Astrocyte (in vitro differentiated cells and primary cell): Measurements from ENCODE around the gene SMPDL3B. TPM values are rescaled to one million over a fixed set of nuclear protein-coding genes. Genes with fewer than 3 reads are reported as not detected.

Experiments
- DNase-seq: peaks from one replicate; pipeline ENCODE4 v3.0.0-alpha.2; 2010; ENCODE audit warnings: low read depth
- FAIRE-seq: peaks from 2 replicates; lab custom pipeline; 2011; peaks lifted over from hg19 to GRCh38; lab: Jason Lieb, UNC
- H2AFZ ChIP-seq: 2 replicates; pipeline ENCODE4 v1.6.0; 2012; ENCODE audit warnings: low read depth, low read length, inconsistent platforms
- H3K27ac ChIP-seq: 2 replicates; pipeline ENCODE4 v1.5.1; 2011; ENCODE audit warnings: low read depth, low read length, inconsistent platforms
- H3K27me3 ChIP-seq: 2 replicates; pipeline ENCODE4 v1.6.0; 2011; ENCODE audit warnings: low read length, inconsistent platforms; ENCODE audit not compliant: insufficient read depth
- H3K36me3 ChIP-seq: 2 replicates; pipeline ENCODE4 v1.5.1; 2011; ENCODE audit warnings: low read length, inconsistent platforms; ENCODE audit not compliant: insufficient read depth
- H3K4me1 ChIP-seq: 2 replicates; pipeline ENCODE4 v1.5.1; 2011; ENCODE audit warnings: low read length, inconsistent platforms; ENCODE audit not compliant: insufficient read depth
- H3K4me2 ChIP-seq: 2 replicates; pipeline ENCODE4 v1.6.0; 2012; ENCODE audit warnings: low read length, inconsistent platforms
- H3K4me3 ChIP-seq: 2 replicates; pipeline ENCODE4 v1.5.1; 2011; ENCODE audit warnings: low read depth, mild to moderate bottlenecking, low read length, inconsistent platforms; ENCODE audit not compliant: insufficient read depth
- H3K79me2 ChIP-seq: 2 replicates; pipeline ENCODE4 v1.6.0; 2012; ENCODE audit warnings: mild to moderate bottlenecking, low read length, inconsistent platforms; ENCODE audit not compliant: insufficient read depth
- H3K9ac ChIP-seq: 2 replicates; pipeline ENCODE4 v1.6.0; 2012; ENCODE audit warnings: mild to moderate bottlenecking, low read length, inconsistent platforms
- H3K9me3 ChIP-seq: 2 replicates; pipeline ENCODE4 v1.5.1; 2012; ENCODE audit warnings: low read depth, mild to moderate bottlenecking, low read length, inconsistent platforms; ENCODE audit not compliant: insufficient read depth
- H4K20me1 ChIP-seq: 2 replicates; pipeline ENCODE4 v1.6.0; 2012; ENCODE audit warnings: low read length, inconsistent platforms; ENCODE audit not compliant: insufficient read depth
- H3K27ac Mint-ChIP-seq: one replicate; pipeline ENCODE4 v1.8.0; 2021; ENCODE audit warnings: mild to moderate bottlenecking, mixed read lengths; ENCODE audit not compliant: unreplicated experiment
- H3K27me3 Mint-ChIP-seq: one replicate; pipeline ENCODE4 v1.8.0; 2021; ENCODE audit warnings: low read depth, mixed read lengths; ENCODE audit not compliant: unreplicated experiment
- H3K36me3 Mint-ChIP-seq: one replicate; pipeline ENCODE4 v1.8.0; 2021; ENCODE audit warnings: low read depth, mixed read lengths; ENCODE audit not compliant: unreplicated experiment
- H3K4me1 Mint-ChIP-seq: one replicate; pipeline ENCODE4 v1.8.0; 2021; ENCODE audit warnings: low read depth, mixed read lengths; ENCODE audit not compliant: unreplicated experiment
- H3K4me3 Mint-ChIP-seq: one replicate; pipeline ENCODE4 v1.8.0; 2021; ENCODE audit warnings: mild to moderate bottlenecking, moderate library complexity, mixed read lengths; ENCODE audit not compliant: unreplicated experiment
- H3K9me3 Mint-ChIP-seq: one replicate; pipeline ENCODE4 v1.8.0; 2021; ENCODE audit warnings: mild to moderate bottlenecking, mixed read lengths; ENCODE audit not compliant: unreplicated experiment
- CTCF ChIP-seq: IDR thresholded peaks from 2 replicates; pipeline ENCODE4 v1.5.1; 2011; ENCODE audit warnings: low read depth, mild to moderate bottlenecking, inconsistent platforms, low read length, moderate library complexity; ENCODE audit not compliant: insufficient read depth
- EZH2 ChIP-seq: IDR thresholded peaks from 2 replicates; pipeline ENCODE4 v1.6.1; 2012; ENCODE audit warnings: mild to moderate bottlenecking, low read length, inconsistent platforms; ENCODE audit not compliant: insufficient read depth
- total RNA-seq: library from RNA; stranded (reverse); gene quantifications from 2 replicates; pipeline ENCODE4 v1.2.1, GENCODE V29; 2021

The SMPDL3B gene
- total RNA-seq, 1 donor from 2014 or later, result 2.2 TPM

DNA sequence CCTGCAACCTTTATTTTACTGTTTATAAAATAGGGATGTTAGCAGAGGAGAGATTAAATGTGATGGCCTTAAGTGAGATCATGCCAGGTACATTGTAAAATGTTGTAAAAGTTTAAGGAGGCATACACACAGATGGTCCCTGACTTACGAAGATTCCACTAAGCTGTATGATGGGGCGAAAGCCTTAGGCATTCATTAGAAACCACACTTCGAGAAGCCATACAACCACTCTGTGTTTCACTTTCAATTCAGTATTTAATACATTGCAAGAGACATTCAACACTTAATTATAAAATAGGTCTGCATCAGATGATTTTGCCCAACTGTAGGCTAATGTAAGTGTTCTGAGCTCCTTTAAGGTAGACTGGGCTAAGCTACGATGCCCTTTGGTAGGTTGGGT is 3.7 kb downstream of the SMPDL3B start:
- H3K9me3 Mint-ChIP-seq, result no peaks in the 10 kb centered on the region
- H3K36me3 Mint-ChIP-seq, result peaks cover 1% of the 10 kb centered on the region
- DNase-seq, result no peak
- no peaks in the 10 kb centered on the region for H4K20me1 ChIP-seq
- H3K4me1 Mint-ChIP-seq, result peaks cover 7% of the 10 kb centered on the region
- no peaks in the 10 kb centered on the region for H3K36me3 ChIP-seq
- no peaks in the 10 kb centered on the region for H3K9me3 ChIP-seq
- H3K4me3 ChIP-seq, result no peak overlapping the region
- no peak overlapping the region for H2AFZ ChIP-seq
- TF ChIP-seq CTCF, result no peak
- TF ChIP-seq EZH2, result no peak
- H3K4me1 ChIP-seq, result peaks cover 3% of the 10 kb centered on the region
- no peaks in the 10 kb centered on the region for H3K79me2 ChIP-seq
- no peak overlapping the region for H3K27ac ChIP-seq
- peaks cover 21% of the 10 kb centered on the region for H3K27me3 ChIP-seq
- no peak overlapping the region for H3K4me3 Mint-ChIP-seq
- H3K27me3 Mint-ChIP-seq, result peaks cover 19% of the 10 kb centered on the region
- H3K27ac Mint-ChIP-seq, result no peak overlapping the region
- no peak overlapping the region for H3K4me2 ChIP-seq
- no peak overlapping the region for H3K9ac ChIP-seq
- no peak for FAIRE-seq

- no peaks in the 10 kb centered on the region for H3K9me3 ChIP-seq
- peaks cover 3% of the 10 kb centered on the region for H3K4me1 ChIP-seq
- DNase-seq (no peak), FAIRE-seq (no peak)
- Mint-ChIP-seq H3K4me3 (no peak overlapping the region), H3K27me3 (peaks cover 15% of the 10 kb centered on the region), H3K27ac (no peak overlapping the region), H3K4me1 (peaks cover 4% of the 10 kb centered on the region), H3K36me3 (peaks cover 1% of the 10 kb centered on the region), H3K9me3 (no peaks in the 10 kb centered on the region)
- H3K27ac ChIP-seq, result no peak overlapping the region
- no peaks in the 10 kb centered on the region for H3K36me3 ChIP-seq
- no peaks in the 10 kb centered on the region for H3K79me2 ChIP-seq
- TF ChIP-seq EZH2, result no peak
- TF ChIP-seq CTCF, result peak; percentile 18
- no peak overlapping the region for H3K9ac ChIP-seq
- peaks cover 19% of the 10 kb centered on the region for H3K27me3 ChIP-seq
- H2AFZ ChIP-seq, result no peak overlapping the region
- H3K4me2 ChIP-seq, result no peak overlapping the region
- H3K4me3 ChIP-seq, result no peak overlapping the region
- H4K20me1 ChIP-seq, result no peaks in the 10 kb centered on the region
These were observed 5.5 kb downstream of the SMPDL3B start for GRCh38 chr1:27940297-27940696.

DNA sequence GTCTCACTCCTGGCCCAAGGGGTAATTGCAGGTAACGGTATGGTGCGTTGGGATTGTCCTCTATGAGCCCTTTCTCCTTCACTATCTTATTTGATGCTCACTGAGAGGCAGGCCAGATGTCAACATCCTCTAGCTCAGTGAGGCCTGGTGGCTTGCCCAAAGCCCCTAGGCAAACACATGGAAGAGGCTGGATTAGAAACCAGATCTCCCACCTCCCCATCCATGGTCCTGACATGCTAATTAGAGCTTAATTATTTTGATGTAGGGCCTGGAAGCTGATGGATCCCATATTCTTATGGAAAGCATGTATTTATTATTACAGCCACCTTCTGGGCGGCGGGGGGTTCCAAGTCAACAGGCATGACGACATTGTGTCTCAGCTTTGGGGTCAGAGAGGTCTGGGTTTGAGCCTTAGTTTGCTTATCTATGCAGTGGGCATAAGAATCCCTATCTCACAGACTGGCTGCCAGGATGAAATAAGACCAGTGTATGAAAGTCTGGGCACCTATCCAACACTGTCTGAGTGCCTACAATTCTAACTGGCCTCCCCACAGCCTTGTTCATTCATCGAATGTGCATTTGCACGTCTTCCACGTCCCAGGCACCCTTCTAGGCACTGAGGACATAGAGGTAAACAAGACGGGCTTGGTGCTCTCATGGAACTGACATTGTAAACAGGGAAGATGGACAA is 6.2 kb downstream of the SMPDL3B start:
- no peak overlapping the region for H2AFZ ChIP-seq
- Mint-ChIP-seq H3K36me3 (peaks cover 1% of the 10 kb centered on the region), H3K4me3 (no peak overlapping the region), H3K27me3 (peaks cover 9% of the 10 kb centered on the region), H3K4me1 (peaks cover 4% of the 10 kb centered on the region), H3K27ac (no peak overlapping the region), H3K9me3 (no peaks in the 10 kb centered on the region)
- H3K79me2 ChIP-seq, result no peaks in the 10 kb centered on the region
- peaks cover 3% of the 10 kb centered on the region for H3K4me1 ChIP-seq
- DNase-seq (no peak), FAIRE-seq (no peak)
- peaks cover 11% of the 10 kb centered on the region for H3K27me3 ChIP-seq
- no peaks in the 10 kb centered on the region for H3K36me3 ChIP-seq
- H3K27ac ChIP-seq, result no peak overlapping the region
- H3K9ac ChIP-seq, result no peak overlapping the region
- no peak overlapping the region for H3K4me3 ChIP-seq
- TF ChIP-seq EZH2 (no peak), CTCF (no peak)
- no peak overlapping the region for H3K4me2 ChIP-seq
- no peaks in the 10 kb centered on the region for H3K9me3 ChIP-seq
- no peaks in the 10 kb centered on the region for H4K20me1 ChIP-seq
